K562 (cell line): Measurements from ENCODE around the gene ATRN. TPM values are rescaled to one million over a fixed set of nuclear protein-coding genes. Genes with fewer than 3 reads are reported as not detected.
"Not testable (repeated sequence)": the region's sequence is repeated elsewhere in the genome, so short reads cannot be mapped to it uniquely, and the experiment has no call there.

Experiments
- ATAC-seq: fragments of 200-7000 bp; cut with Tn5 transposase; 3 replicates; pipeline ENCODE4 v1.9.1; 2020; ENCODE audit warnings: moderate library complexity
- BruUV-seq: library from RNA; stranded (reverse); fragments of 400-500 nt; replicated peaks from 2 replicates; lab custom pipeline; 2021; lab: Mats Ljungman, UMichigan
- CTCF ChIA-PET: fragments of 300-600 bp; formaldehyde crosslinking; extraction: SDS; loops from one replicate; lab custom pipeline; 2021; ENCODE audit warnings: low intra/inter-chr PET ratio; lab: Yijun Ruan, JAX
- POLR2A ChIA-PET: fragments of 300-600, 350-650 bp; sonication (Branson Sonifier 250); formaldehyde crosslinking; extraction: SDS; loops from one replicate; lab custom pipeline; 2021; ENCODE audit warnings: antibody characterized with exemption, inconsistent platforms; lab: Yijun Ruan, JAX
- DNase-seq, 4 experiments: peaks; one replicate each; pipeline versions ENCODE4 v3.0.0 to v3.0.0-alpha.2; 2011 to 2018; ENCODE audit warnings: low spot score in 3 of 4, mixed read lengths in 3 of 4; ENCODE audit errors: extremely low read depth in 1 of 4
- FAIRE-seq: peaks from 2 replicates; lab custom pipeline; 2011; peaks lifted over from hg19 to GRCh38; lab: Jason Lieb, UNC
- H2AFZ ChIP-seq: 2 replicates; pipeline ENCODE4 v1.6.0; 2011; ENCODE audit warnings: low read depth, low read length, control low read depth, inconsistent platforms
- H3K27ac ChIP-seq: fragments of 200-600 bp; 3 replicates; pipeline ENCODE4 v1.8.0; 2011; ENCODE audit warnings: low read depth, mild to moderate bottlenecking, control low read depth, inconsistent platforms, low read length, moderate library complexity, mixed read lengths; ENCODE audit errors: extremely low read depth
- H3K27me3 ChIP-seq, 2 experiments: fragments of 300-600 bp in 1 of 2; 2 replicates in 1 of 2; 3 replicates in 1 of 2; pipeline versions ENCODE4 v1.6.0 to v1.8.0; 2011; ENCODE audit warnings: inconsistent platforms in 2 of 2, low read length in 2 of 2, mild to moderate bottlenecking in 1 of 2, mixed read lengths in 1 of 2, moderate library complexity in 1 of 2; ENCODE audit not compliant: control insufficient read depth in 2 of 2, insufficient read depth in 2 of 2
- H3K36me3 ChIP-seq: fragments of 300-600 bp; 3 replicates; pipeline ENCODE4 v1.8.0; 2011; ENCODE audit warnings: mild to moderate bottlenecking, low read length, inconsistent platforms; ENCODE audit not compliant: control insufficient read depth, insufficient read depth
- H3K4me1 ChIP-seq, 2 experiments: fragments of 200-600 bp in 1 of 2; replicated peaks in 1 of 2; 2 replicates in 1 of 2; 3 replicates in 1 of 2; pipeline versions ENCODE4 v1.5.1 to v1.8.0; 2011; ENCODE audit warnings: inconsistent platforms in 2 of 2, low read length in 2 of 2, mild to moderate bottlenecking in 1 of 2, mixed read lengths in 1 of 2, moderate library complexity in 1 of 2; ENCODE audit not compliant: control insufficient read depth in 2 of 2, insufficient read depth in 2 of 2
- H3K4me2 ChIP-seq: 2 replicates; pipeline ENCODE4 v1.6.1; 2011; ENCODE audit warnings: low read length, control low read depth, inconsistent platforms, mixed read lengths; ENCODE audit not compliant: insufficient read depth
- H3K4me3 ChIP-seq: fragments of 200-600 bp; sonication (generic), shearing (Covaris generic); 2 replicates; pipeline ENCODE4 v1.5.1; 2016; ENCODE audit warnings: control low read depth, inconsistent platforms
- H3K79me2 ChIP-seq: fragments of 200-600 bp; 3 replicates; pipeline ENCODE4 v1.8.0; 2011; ENCODE audit warnings: low read length, inconsistent platforms; ENCODE audit not compliant: control insufficient read depth, insufficient read depth
- H3K9ac ChIP-seq, 2 experiments: 2 replicates each; pipeline versions ENCODE4 v1.6.0 to v1.6.1; 2011; ENCODE audit warnings: low read depth in 2 of 2, low read length in 2 of 2, control low read depth in 1 of 2, inconsistent platforms in 1 of 2, mild to moderate bottlenecking in 1 of 2, mixed read lengths in 1 of 2; ENCODE audit not compliant: insufficient read depth in 1 of 2
- H3K9me1 ChIP-seq: one replicate; pipeline ENCODE4 v1.6.0; 2011; ENCODE audit warnings: inconsistent platforms, mild to moderate bottlenecking, low read length, moderate library complexity; ENCODE audit not compliant: control insufficient read depth, insufficient read depth
- H3K9me3 ChIP-seq: replicated peaks from 2 replicates; pipeline ENCODE4 v1.5.1; 2011; ENCODE audit warnings: low read depth, low read length, inconsistent platforms; ENCODE audit not compliant: control insufficient read depth, insufficient read depth
- H4K20me1 ChIP-seq: replicated peaks from 2 replicates; pipeline ENCODE4 v1.6.1; 2011; ENCODE audit warnings: low read length, inconsistent platforms, mixed read lengths; ENCODE audit not compliant: control insufficient read depth, insufficient read depth
- XRCC4 ChIP-seq: IDR thresholded peaks from one replicate; pipeline ENCODE4 v1.6.1; 2011; ENCODE audit not compliant: insufficient read depth, insufficient read length; ENCODE audit errors: extremely low read depth
- WGBS: fragments of 100-300 bp; shearing (Covaris generic); methylation state at CpG from one replicate; pipeline ENCODE4 v1.1.6; 2016; ENCODE audit warnings: low coverage, mixed read lengths; ENCODE audit not compliant: insufficient coverage; ENCODE audit errors: missing lambda C conversion rate; 5-methylcytosine and 5-hydroxymethylcytosine counted together
- in situ Hi-C: fragments of 300-500 bp; cut with MboI; formaldehyde crosslinking; loops from 4 replicates; pipeline ENCODE4 v1.15.0; 2018; ENCODE audit warnings: inconsistent platforms, mixed read lengths
- intact Hi-C: fragments of 100-400 bp; cut with micrococcal nuclease; formaldehyde crosslinking; loops from 2 replicates; pipeline ENCODE4 v1.14.2; 2022
- polyA plus RNA-seq, 8 experiments: library from polyadenylated mRNA; depleted of rRNA in 4 of 8; stranded (reverse) in 5 of 8; unstranded in 3 of 8; fragments of >200 nt; fragmentation: Nextera tagmentation in 2 of 8; fragmentation: Illumina TruSeq in 1 of 8; extraction: Ambion mirVana in 2 of 8; extraction: Trizol in 1 of 8; gene quantifications; 2 replicates each; pipeline versions ENCODE4 v1.2.1 to v1.2.3, GENCODE V29; 2011 to 2014; ENCODE audit warnings: inconsistent platforms in 1 of 8, missing spikeins in 1 of 8
- total RNA-seq, 7 experiments: library from RNA; depleted of rRNA in 6 of 7; stranded (reverse); fragments of >200 nt in 6 of 7; fragmentation: Illumina TruSeq in 2 of 7; extraction: Trizol in 2 of 7; gene quantifications; 2 replicates each; pipeline versions ENCODE4 v1.2.1 to v1.2.3, GENCODE V29; 2011 to 2021; ENCODE audit warnings: low replicate concordance in 1 of 7
- TF ChIP-seq, protein P1 (sequence below): sonication (generic); formaldehyde crosslinking; IDR thresholded peaks from 2 replicates; pipeline ENCODE4 v1.5.0; 2020; ENCODE audit warnings: missing genetic modification reagents
- TF ChIP-seq, protein P2 (sequence below): sonication (generic); formaldehyde crosslinking; IDR thresholded peaks from 2 replicates; pipeline ENCODE4 v1.8.0; 2022; ENCODE audit warnings: mild to moderate bottlenecking, missing genetic modification reagents, borderline replicate concordance

ATRN gene
- total and polyA plus RNA-seq, 9 of the 15 experiments (the other 6 are each of a cell fraction or from before 2014, with no cell fraction given) = 0.69 to 16.5 (median 7.6) TPM

DNA sequence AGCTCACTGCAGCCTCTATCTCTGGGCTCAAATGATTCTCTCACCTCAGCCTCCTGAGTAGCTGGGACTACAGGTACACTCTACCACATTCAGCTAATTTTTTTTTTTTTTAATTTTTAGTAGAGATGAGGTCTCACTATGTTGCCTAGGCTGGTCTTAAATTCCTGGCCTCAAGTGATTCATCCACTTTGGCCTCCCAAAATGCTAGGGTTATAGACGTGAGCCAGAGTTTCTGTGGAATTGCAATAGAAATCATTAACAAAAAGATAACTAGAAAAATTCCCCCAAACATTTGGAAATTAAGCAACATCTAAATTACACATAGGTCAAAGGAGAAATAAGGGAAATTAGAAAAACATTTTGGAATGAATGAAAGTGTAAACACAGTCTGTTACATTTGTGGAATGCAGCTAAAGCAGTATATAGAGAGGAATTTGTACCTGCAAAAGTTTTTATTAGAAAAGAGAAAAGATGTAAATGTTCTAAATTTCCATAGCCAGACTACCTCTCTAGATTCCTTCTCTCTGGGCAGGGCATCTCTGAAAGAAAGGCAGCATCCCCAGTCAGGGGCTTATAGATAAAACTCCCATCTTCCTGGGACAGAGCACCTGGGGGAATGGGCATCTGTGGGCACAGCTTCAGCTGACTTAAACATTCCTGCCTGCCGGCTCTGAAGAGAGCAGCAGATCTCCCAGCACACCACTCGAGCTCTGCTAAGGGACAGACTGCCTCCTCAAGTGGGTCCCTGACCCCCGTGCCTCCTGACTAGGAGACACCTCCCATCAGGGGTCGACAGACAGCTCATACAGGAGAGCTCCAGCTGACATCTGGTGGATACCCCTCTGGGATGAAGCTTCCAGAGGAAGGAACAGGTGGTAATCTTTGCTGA lies 51.3 kb downstream of the ATRN start (continued):
- TF ChIP-seq, protein P1, sequence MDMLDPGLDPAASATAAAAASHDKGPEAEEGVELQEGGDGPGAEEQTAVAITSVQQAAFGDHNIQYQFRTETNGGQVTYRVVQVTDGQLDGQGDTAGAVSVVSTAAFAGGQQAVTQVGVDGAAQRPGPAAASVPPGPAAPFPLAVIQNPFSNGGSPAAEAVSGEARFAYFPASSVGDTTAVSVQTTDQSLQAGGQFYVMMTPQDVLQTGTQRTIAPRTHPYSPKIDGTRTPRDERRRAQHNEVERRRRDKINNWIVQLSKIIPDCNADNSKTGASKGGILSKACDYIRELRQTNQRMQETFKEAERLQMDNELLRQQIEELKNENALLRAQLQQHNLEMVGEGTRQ (CRISPR knock-in tag) = no peak
- TF ChIP-seq XRCC4 = no peak
- TF ChIP-seq, protein P2, sequence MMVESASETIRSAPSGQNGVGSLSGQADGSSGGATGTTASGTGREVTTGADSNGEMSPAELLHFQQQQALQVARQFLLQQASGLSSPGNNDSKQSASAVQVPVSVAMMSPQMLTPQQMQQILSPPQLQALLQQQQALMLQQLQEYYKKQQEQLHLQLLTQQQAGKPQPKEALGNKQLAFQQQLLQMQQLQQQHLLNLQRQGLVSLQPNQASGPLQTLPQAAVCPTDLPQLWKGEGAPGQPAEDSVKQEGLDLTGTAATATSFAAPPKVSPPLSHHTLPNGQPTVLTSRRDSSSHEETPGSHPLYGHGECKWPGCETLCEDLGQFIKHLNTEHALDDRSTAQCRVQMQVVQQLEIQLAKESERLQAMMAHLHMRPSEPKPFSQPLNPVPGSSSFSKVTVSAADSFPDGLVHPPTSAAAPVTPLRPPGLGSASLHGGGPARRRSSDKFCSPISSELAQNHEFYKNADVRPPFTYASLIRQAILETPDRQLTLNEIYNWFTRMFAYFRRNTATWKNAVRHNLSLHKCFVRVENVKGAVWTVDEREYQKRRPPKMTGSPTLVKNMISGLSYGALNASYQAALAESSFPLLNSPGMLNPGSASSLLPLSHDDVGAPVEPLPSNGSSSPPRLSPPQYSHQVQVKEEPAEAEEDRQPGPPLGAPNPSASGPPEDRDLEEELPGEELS = no peak

DNA sequence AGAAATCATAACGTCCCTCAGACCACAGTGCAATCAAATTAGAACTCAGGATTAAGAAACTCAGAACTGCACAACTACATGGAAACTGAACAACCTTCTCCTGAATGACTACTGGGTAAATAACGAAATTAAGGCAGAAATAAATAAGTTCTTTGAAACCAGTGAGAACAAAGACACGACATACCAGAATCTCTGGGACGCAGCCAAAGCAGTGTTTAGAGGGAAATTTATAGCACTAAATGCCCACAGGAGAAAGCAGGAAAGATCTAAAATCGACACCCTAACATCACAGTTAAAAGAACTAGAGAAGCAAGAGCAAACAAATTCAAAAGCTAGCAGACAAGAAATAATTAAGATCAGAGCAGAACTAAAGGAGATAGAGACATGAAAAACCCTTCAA lies 53.9 kb downstream of the ATRN start:
- BruUV-seq, ATAC-seq, H3K9ac ChIP-seq, H2AFZ ChIP-seq, H3K27me3 ChIP-seq, H3K4me1 ChIP-seq, intact Hi-C loops, in situ Hi-C loops, CTCF ChIA-PET, FAIRE-seq, H3K4me2 ChIP-seq, H3K36me3 ChIP-seq, H3K9me1 ChIP-seq, H3K27ac ChIP-seq, DNase-seq, H4K20me1 ChIP-seq, H3K4me3 ChIP-seq, H3K9me3 ChIP-seq, H3K79me2 ChIP-seq: not testable (repeated sequence)
- WGBS = 90% methylated on average over 5 of the region's 5 CpGs
- POLR2A ChIA-PET = interaction anchor here (0.7 kb wide), 1 partner anchor 11 kb away, joined by 3 read pairs; no protein-coding TSS in a partner anchor
